Non-pigmented ciliary epithelial cell (primary cell): Measurements from ENCODE around the gene GREB1L.
A peak's percentile ranks its signal among the peaks of the same experiment; 100 is the strongest.

Experiments
- DNase-seq: peaks from one replicate; pipeline ENCODE4 v3.0.0-alpha.2; 2010; ENCODE audit warnings: low read depth

Gene GREB1L

DNA sequence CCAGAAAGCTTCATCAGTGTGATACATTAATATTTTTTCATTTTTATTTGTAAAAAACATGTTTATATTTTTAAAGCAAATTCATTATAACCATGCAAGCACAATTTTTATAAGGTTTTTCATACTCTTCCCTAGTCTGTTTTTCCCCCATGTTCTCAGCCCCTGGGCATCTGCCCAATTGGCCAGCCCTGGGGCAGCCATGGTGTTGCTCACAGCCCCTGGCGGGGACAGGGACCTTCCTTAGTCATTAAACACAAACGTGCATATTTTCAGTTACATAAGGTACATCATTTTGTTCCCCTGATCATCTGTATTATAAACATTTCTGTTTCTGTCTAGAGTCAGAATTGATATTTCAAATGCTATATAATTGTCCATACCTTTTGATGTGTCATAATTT, 208.5 kb downstream of the GREB1L start:
- no peak for DNase-seq

DNA sequence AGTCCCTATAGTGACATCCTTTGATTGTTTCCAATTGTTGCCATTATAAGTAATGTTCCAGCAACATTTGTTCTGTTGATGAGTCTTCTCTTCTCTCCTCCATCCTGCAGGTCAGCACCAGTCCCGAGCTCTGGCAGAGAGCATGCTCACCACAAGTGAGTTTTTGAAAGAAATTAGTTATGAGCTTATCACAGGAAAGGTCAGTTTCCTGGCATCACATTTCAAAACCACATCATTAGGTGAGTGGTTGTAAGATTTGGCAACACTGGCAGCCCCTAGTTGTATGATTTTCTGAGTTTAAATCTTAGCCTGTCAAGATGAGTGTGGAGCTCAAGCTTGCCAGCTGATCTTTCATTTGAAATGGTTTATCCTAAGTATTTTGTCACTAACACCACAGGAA, 208.9 kb downstream of the GREB1L start:
- no peak for DNase-seq

DNA sequence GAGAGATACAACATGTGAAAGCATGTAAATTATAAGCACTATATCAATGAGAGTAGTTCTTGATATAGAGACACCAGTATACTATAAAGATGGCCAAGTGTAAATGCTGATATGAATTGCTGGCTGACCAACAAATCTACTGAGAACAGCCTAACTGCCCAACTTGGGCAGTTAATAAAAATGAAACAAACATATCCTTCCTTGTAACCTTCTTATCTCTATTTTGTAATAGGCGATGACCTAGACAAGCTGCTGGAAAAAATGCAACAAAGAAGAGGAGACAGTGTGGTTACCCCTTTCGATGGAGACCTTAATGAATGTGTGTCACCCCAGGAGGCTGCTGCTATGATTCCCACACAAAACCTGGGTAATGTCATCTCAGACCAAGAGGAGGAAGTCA, 209.8 kb downstream of the GREB1L start:
- no peak for DNase-seq

DNA sequence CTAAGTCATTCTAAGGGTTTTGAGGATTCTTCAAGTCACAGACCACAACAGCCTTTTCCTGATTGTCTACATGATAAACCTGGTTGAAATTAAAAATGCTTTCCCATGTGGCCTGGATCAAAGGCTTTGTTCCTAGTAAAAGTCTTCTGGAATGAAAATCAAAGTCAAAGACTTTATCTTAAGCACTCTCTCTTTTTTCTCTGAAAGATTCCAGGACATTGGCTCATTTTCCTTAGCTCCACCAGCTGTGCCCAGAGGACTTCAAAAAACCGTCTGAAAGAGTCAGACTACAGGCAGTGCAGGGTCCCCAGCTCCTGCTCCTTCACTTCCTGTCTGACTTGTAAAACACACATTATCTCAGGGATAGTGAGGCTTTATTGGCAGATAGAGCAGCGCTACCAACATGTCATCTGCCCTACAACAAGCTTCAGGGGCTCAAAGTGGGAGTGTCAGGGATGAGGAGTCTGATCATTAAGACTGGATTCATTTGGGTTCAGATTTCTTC, 210.3 kb downstream of the GREB1L start:
- DNase-seq: no peak

DNA sequence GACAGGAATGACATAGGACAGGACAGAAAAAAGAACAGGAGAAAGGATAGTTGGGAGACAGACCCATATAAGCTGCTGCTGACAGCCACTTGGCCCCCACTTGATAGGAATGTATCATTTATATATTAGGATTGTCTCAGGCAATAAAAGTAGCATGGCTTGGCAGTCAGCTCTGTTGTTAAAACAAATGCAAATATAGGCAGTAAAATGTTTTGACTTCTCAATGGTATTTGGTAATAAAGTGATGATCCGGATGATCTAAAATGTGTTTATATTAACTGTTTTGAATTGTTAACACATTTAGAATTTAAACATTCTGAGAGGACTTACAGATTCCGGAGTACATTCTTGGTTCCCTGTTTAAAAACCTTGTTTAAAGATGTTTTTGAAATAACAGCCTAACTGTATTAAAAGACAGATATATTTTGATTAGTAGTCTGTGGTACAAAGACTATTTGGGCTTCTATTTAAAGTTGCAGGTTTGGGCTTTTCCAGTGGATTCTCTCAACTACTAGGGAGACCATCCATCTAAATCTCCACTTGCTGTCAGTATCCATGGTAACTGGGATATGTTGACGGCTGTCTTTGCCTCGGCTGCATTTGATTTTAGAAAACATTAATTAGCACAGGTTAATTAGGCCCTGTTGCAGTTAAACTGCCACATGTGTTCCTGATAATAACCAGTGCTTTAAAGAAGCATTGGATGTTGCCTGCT, 210.9 kb downstream of the GREB1L start:
- DNase-seq: no peak

DNA sequence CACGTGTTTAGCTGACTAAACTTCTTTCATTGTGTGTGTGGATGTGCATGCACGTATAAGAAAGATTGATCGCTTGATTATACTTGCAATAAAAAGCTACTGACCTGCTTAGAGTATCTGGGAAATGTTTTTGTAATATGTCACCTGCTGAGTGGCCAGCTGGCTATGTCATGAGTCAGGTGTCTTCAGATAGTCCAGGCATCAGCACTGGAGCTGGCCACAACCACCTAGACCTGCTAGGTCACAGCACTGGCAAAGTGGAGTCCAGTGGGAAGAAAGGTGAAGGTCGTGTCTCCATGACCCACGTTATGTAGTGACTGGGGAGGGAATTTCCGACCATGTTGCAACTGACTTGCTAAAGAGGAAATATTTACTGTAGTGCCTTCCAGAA, 211.5 kb downstream of the GREB1L start:
- DNase-seq: no peak

DNA sequence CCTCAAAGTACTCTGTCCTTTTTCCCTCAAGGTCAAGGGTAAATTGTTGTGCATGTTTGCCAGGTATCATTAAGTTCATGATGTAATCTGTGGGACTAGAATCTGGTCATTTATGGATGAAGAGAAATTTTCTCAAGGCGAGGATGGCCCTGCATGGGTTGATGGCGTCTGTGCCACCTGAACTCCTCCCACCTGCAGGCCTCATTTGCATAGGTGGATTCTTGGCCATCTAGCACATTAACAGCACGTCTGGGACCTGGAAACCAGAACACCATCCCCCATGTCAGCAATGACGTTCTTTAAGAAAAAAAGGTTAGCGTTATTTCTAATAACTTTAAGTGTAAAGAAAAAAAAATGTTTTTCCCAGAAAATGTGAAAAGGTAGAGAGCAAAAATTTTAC, 212.7 kb downstream of the GREB1L start:
- DNase-seq: no peak

DNA sequence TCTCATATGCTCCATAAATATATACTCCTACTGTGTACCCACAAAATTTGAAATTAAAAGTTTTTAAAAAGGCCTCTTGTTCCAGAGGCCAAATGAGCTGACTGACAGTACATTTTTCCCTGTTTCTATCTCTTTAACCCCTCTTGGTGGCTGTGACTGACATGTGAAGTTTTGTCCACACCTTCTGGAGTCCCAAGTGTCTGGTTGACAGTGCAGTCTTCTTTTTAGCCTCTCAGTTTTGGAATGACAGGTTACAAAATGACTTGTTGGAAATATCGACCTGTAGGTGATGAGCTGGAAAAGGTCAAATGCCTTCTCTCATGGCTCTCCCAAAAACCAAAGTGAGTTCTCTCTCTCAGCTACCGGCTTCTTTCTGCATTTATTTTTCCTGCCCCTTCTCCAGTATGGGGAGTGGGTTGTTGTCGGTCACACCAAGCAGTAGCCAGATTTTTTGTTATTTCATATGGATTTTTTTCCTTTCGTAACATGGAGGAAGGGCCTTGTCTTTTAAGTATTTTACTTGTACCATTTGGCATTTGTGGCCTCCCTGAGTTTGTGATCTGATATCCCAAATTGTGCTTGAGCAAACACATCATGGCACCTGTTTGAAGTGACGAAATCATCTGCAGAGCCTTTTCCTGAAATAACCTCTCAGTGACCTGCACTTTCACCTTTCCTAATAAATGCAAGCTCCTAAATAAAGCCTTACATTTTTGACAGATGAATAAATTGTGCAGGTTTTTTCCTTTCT, 214.6 kb downstream of the GREB1L start:
- no peak for DNase-seq

DNA sequence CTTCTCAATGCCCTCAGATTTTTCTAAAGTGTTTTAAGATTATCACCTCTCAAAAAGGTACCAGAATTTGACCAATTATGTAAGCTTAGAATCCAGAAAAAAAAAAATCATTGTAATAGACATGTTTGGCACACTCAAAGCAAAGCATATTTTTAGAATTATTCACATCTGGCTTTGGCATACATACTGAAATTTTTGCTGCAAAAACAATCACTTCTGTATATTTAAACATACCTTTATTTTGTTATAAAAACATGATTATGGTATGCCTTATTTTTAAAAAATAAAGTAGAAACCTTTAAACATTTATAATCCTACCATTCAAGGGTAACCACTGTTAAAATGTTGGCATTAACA, 215.1 kb downstream of the GREB1L start:
- DNase-seq: no peak

DNA sequence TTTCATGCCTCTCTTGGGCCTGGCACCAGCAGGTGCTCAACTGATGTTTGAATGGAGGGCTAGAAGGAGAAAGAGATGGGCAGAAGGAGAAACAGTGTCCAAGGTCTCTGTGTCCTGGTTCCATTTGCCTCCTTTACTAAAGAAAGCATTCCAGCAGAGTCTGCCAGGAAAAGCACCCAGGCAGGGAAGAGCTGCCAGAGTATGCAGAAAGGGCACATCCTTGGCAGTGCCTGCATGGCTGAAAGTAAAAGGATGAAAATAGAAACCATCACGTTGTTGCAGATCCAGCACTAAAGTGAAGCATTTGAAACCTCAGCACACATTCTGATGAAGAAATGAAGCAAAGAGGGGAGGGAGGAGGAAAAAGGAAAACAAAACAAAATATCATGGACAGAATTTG, 216.3 kb downstream of the GREB1L start:
- no peak for DNase-seq

DNA sequence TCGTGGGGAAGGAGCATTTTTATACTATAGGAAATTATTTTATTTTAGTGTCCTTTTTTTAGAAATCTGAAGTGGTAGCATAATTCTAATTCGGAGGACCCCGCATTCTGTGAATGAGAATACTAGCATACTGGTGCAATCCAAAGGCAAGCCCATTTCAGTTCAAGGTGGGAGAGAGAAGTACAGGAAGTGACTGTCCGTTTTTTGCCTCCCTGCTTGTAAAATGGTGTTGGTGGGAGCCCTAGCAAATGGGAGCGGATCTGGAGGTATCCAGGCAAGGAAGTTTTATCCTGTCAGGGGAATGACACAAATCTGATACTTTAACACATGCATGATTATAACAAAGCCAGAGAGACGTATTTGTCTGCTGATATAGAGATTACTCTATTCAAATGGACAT, 216.8 kb downstream of the GREB1L start:
- no peak for DNase-seq

DNA sequence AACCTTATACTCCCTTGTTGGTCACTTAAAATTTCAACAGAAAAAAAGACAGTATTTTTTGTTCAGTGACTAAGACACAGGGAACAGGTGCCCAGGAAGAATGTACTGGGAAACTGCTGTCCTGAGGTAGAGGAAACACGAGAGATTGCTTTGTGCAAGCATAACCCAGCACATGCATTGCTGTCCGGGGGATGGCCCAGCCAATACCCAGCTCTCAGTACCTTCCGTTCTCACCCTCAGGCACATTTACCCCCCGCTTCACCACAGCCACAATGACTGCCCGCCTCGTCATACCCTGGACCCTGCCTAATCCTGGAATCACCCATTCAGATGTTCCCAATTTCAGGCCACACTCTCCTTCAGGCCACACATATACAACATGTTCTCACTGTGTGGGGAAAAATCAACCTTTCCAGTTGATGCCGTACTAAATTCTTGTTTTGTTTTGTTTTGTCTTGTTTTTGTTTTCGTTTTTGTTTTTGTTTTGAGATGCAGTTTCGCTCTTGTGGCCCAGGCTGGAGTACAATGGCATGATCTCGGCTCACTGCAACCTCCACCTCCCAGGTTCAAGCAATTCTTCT, 217.8 kb downstream of the GREB1L start:
- no peak for DNase-seq

DNA sequence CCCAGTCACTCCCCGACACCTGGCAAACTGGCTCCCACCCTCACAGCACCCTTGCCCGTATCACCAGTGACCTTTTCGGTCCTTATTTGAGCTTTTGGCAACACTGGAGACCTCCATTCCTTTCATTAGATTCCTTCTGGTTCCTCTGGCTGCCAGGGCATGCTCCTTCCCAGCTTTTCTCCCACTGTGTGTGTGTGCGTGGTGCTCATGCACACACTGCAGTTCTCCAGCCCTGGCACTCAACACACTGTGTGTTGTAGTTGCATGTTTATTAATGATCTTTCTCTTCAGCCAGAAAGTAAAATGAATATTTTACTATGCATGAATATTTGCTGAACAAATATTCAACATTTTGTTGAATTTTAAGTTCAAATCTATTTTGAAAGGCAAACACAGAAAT, 219.4 kb downstream of the GREB1L start:
- no peak for DNase-seq

DNA sequence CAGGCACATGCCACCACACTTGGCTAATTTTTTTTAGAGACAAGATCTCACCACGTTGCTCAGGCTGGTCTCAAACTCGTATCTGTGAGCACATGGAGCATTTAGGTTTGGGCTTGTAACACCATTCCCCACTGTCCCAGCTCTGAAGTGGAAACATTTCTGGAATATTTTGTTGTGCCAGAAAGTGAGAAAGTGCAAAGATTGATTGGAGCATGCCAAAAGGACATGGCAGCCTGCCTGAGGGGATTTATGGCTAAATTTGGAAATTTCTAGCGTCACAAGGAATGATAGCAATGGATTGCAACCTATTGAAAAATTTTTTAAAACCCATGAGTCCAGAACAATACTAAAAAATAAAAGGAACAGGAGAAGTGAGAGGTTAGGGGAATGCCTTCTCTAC, 221.7 kb downstream of the GREB1L start:
- no peak for DNase-seq

DNA sequence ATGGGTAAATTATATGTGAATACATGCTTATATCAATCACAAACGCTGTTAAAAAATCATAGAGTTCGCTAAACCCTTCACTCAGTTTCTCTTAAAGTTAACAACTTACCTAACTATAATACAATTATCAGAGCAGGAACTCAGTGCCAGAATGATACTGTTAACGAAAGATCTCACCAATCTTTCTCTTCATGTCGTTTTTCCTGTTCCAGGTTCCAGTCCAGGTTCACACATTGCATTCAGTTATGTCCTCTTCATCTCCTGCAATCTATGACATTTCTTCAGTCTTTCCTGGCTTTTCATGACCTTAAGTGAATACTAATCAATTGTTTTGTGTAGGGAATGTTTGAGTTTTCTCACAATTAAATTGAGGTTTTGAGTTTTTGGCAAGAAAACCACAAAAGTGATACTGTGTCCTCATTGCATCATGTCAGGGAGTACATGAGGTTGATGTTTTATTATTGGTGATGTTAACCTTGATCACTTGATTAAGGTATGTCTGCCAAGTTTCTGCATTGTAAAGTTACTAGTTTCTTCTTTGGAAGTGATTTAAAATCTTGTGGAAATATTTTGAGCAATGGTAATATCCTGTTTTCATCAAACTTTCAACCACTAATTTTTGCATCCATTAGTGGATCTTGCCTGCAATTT, 226.6 kb downstream of the GREB1L start:
- DNase-seq: no peak

DNA sequence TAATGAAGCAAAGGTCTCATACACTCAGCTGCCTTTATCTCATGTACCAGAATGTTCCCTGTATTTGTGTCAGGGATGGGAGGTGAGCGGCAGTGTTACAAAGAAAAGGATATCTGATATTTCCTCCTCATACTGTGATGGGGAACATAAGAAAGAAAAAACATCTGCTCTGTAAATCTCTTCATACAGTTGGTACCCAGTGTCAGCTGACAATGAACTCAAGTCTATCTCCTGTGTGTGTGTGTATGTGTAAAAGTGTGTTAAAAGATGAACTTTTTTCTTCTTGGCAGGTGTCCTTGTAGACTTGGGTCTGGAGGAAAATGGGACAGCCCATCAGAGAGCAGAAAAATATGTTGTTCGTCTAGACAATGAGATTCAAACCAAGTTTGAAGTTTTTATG, 230.7 kb downstream of the GREB1L start:
- no peak for DNase-seq

DNA sequence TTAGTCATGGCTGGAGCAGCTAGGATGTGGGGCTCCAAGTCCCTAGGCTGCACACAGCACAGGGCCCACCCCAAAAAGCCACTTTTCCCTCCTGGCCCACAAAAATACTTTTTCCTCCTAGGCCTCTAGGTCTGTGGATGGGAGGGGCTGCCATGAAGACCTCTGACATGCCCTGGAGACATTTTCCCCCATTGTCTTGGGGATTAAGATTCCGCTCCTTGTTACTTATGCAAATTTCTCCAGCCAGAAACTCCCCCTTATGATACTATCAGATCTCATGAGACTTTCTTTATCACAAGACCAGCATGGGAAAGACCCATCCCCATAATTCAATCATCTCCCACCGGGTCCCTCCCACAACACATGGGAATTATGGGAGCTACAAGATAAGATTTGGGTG, 232.6 kb downstream of the GREB1L start:
- no peak for DNase-seq

DNA sequence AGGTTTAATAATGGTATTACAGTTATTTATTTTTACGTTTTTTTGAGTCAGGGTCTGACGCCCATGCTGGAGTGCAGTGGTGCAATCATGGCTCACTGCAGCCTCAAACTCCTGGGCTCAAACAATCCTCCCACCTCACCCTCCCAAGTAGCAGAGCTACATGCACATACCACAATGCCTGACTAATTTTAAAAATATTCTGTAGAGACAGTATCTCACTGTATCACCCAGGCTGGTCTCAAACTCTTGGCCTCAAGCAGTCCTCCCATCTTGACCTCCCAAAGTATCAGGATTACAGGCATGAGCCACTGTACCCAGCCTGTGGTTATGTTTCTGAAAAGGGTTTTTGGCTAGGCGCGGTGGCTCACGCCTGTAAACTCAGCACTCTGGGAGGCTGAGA, 237.7 kb downstream of the GREB1L start:
- DNase-seq: no peak

DNA sequence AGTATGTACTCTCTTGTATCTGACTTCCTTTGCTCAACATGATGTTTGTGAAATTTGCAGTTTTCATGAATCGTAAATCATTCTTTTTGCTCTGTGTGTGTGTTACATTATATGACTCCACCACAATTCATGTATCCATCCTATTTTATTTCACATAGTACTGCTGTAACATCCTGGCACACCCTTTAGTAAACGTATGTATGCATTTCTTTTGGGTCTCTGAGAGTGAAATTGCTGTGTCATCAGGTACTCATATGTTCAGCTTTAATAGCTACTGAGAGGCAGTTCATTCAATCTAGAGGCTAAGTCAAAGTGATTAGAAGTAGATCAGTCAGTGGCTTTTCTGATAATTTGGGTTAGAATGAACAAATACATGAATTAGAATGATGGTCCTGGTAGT, 239.7 kb downstream of the GREB1L start:
- DNase-seq: no peak

DNA sequence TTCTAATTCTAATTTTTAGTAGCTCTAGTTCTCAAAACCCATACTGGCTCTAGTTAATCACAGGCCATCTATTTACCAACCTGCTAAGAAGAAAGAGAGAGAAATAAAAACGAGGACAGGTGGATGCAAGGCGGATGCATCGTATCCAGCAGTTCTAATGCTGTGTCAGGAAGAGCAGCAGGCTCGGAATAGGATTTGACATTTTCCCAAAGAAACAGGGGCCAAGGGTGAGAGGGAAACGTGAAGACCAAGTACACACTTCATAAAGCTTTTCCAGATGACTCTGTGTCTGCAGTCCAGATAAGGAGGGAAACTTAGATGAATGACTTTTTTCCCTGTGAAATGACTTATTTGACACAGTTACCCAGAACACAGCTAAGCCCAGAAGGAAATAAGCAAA, 241.0 kb downstream of the GREB1L start:
- no peak for DNase-seq

DNA sequence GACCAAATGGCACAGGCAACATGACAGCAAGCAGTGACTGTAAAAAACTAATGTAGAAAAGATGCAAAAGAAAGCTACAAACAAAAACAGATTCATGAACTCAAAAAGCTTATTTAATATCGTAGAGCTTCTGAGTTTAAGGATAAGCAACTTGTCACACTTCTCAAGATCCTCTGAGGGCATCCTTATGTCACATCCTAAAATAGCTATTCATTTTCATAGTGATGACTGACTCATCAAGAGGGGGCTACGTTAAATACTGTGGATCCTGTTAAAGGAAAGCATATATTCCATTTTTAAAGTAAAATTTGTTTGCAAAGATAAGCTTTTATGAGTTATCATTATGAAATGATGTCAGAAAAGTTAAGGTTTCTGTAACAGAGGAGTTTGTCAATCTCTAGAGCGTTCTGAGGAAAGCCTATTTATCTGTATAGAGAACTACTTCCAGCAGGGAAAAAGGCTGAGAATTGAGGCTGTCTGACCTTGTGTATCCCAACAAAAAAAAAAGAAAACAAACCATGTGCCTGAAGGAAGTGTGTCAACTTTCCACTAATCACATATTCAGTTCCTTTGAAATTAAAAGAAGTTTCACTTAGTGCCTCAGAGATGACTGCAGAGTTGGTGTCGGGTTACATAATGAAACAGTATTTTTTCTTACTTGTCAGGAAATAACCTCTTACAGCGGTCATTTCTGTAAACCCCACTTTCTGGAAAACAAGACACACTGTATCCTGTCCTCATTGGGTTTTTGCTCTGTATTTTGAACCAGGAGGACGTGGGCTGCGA, 243.0 kb downstream of the GREB1L start:
- DNase-seq: peak; percentile 10

DNA sequence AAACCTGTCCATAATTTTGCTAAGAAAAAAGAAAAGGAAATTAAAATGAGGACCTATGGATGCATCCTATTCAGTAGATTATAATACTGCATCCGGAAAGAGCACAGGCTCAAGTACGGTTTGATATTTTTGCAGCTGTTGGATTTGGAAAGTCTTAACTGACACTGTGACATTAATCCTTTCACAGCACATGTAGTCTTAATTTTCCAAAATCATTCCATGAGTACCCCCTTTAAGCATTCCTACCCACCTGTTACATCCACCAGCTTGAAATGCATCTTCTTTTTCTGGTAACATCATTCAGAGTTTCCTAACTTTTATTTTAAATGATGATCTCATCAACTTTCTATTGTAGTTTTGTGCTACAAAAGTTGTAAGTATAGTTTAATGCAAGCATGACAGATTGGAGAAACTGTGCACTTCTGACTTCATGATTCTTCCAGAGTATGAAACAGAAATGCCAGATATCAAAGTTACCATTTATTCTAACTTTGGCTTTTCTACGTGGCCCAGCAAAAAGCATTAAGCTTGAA, 244.9 kb downstream of the GREB1L start:
- no peak for DNase-seq
